ENCODE results near the gene SMCO2.
"Not testable (repeated sequence)": the region's sequence is repeated elsewhere in the genome, so short reads cannot be mapped to it uniquely, and the experiment has no call there.

SMCO2 gene

DNA sequence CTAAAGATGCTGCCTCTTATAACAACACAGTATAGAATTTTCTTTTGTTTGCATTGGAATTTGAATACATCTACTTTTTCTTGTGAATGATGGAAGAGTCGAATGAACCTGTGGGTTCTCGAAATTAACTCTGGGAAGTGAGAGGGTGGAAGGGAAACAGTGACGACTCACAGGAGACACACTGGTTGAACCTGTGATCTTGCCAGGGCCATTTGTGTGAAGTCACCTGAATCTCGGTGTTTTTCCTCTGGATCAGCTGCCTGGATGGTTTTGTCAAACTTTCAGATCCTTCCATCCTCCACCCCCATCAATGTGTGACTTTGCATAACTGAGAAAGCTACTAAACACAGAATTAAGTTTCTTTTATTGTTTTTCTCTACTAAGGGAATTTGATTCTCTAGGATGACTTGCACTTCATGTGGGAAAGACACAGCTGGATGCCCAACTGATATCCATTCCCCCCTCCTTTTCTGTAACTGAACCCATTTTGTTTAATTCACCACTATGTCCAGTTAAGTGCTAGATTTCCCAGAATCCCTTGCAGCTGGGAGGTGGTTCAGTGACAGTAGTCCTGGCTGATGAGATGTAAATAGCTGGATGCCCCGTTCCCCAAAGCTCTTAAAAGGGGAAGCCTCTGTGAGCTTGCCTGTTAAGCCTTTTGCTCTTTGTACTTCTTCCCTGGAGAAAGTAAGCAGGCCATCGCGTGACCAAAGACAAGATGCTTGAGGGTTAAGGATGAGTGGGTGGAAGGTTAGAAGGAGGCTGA is 83.8 kb downstream of the SMCO2 start:
- DNase-seq: no peak

GRCh38 chr12:27531896-27532295 is 85.4 kb downstream of the SMCO2 start:
- no peak for DNase-seq

- no peak for DNase-seq
Observed at GRCh38 chr12:27534060-27534764, 87.7 kb downstream of the SMCO2 start.

DNA sequence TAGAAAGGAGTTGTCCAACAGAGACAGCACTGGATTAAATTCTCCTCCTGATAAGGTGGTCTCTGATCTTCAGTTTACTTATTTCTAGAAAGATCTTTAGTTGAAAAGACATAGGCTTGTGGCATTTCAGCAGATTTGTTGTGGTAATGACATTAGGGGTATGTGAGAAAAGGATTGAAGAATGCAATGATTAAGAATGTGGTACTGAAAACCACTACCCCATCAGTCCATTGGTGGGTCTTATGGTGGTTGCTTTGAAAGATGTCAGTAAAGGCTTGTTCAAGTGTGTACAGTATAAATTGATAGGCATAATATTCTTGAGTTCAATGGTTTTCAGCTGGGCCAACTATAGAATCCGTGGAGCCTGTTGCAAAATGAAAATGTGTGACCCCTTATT is 88.2 kb downstream of the SMCO2 start:
- no peak for DNase-seq

GRCh38 chr12:27535318-27535717 is 88.8 kb downstream of the SMCO2 start:
- DNase-seq: no peak

- no peak for DNase-seq
Observed at GRCh38 chr12:27537855-27538675, 91.5 kb downstream of the SMCO2 start.

GRCh38 chr12:27539191-27539631 is 92.7 kb downstream of the SMCO2 start:
- DNase-seq: no peak

DNA sequence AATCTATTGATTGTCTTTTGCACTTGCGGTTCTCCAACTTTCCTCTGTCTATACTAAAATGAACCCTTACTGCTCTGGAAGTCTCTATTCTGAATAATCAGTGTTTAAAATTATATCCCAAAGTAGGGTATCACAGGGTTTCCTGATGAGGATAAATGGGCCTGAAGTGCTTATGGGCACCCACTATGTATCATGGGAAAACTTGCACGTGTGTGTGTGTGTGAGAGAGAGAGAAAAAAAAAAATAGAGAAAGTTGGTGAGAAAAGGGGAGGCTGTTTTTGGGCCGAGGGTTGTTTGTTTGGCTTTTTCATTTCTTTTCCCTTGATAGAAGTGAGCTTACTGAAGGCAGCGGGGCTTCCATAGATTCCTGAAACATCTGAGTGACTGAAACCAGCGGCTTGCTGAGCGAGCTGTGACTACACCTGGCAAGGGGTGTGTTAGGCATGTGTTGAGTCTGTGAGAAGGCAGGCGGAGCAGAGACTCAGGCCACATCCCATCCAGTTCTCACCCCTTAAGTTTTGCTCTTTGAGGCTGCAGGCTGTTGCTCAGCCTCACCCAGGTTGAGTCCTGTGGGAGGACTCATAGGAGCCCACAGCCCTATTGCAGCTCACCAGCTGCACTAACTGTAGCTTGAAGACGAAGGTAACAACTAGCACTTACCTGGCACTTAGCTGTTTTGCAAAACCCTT is 94.6 kb downstream of the SMCO2 start:
- DNase-seq: no peak

GRCh38 chr12:27542628-27543027 is 96.1 kb downstream of the SMCO2 start:
- no peak for DNase-seq

GRCh38 chr12:27544858-27545257 is 98.3 kb downstream of the SMCO2 start:
- not testable (repeated sequence) for DNase-seq

DNA sequence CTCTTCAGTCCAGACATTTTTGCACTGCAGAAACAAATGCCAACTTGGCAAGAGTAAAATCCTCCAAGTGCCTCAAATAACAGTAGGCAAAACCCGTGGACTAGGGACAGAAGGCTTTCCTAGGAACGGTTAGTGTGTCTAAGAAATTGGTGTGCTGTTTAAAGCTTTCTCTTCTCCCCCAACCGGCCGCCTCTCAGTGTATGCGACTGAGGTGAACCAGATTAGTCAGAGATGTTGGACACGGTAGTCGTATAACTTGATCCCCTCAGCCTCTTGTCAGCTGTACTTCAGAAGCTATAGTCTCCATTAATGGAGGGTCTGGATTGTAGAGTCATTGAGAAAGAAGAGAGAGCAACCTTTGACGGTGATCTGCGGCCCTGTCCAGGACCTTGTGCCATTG is 99.1 kb downstream of the SMCO2 start:
- no peak for DNase-seq

DNA sequence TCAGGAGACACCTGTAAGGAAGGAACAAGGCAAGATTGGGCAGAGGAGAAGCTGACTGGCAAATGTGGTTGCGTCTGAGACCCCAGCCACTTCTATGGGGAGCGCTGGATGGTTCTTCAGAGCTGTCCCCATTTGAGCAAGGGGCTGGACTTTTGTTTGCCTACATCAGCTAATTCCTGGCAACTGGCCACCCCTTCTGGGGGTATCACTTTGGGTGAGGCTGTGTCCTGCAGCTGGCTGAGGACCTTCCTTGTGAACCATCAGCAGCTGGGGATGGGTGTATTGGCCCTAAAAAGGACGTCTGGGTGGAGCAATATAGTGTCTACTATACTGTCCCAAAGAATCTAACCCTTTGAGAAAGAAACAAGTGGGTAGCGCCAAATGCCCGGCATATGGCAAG is 101.1 kb downstream of the SMCO2 start:
- DNase-seq: no peak

- DNase-seq: no peak
Observed at GRCh38 chr12:27548301-27549199, 102.0 kb downstream of the SMCO2 start.

- peak; percentile 57 for DNase-seq
Observed at GRCh38 chr12:27549236-27549800, 102.8 kb downstream of the SMCO2 start.

DNA sequence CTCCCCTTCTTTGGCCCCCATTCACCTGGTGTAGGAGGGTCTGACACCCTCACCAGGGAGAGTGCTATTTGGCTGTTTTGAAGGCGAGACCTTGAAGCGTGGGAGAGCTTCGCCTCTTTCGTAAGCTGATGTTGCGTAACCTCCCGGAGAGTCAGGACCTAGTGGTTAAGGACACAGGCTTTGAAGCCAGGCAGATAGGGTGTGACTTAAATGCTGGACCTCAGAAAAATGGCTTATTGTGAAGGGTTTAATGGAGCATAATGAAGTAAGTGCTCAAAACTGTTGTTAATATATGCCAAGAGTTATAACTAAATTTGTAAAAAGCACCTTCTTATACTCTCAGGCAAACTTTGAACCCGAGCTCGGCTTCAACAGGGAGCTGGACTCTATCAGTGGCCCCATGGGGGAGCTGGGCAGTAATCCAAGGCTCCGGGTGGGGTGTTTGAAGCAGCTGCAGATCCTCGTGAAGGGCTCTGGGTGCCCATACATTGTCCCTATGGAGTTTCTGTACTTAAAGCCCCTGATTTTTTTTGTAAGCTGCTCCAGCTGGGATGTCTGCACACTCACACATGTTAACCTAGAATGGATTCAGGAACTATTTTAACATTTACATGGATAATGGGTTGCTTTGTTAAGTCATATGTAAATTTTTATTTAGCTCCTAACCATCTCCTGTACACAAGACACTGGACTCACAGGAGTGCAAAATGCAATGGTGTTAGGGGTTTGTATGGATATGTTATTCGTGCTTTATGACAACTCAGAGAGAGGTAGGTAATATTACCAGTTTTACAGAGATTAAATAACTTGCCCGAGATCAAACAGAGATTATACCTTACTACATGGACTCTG is 103.5 kb downstream of the SMCO2 start:
- peak; percentile 80 for DNase-seq

GRCh38 chr12:27550653-27550975 is 104.1 kb downstream of the SMCO2 start:
- DNase-seq: no peak

DNA sequence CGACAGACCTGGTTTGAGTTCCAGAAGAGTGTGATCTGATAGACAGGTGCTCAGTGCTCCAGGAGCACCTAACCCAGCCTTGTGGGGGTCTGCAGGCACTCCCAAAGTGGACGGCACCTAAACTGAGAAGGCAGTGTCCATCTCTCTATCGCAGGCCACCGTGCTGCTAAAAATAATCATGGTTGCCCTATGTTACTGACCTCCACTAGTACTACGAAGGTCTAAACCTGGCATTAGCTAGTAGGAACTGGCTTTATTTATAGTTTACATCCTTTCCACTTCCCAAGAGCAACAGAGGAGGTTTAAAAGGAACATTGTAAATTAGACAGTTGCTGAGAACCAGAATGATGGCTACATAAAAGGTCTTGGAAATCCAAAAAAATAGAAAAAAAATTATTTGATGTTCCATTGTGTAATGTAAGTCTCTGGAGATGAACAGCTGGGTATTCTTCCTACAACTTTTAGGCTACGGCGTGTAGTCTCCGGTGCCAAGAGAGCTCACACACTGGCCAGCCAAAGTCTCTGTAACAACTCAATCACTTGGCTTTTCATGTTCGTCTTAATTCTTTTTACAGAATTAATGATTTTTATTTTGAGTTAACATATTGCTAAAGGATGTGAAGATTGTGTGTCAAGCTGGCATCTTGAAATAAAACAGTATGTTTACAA is 104.8 kb downstream of the SMCO2 start:
- no peak for DNase-seq

Data from GF-D8 (cell line).